ENCODE measurements around the gene KRT72. TPM values are rescaled to one million over a fixed set of nuclear protein-coding genes. Genes with fewer than 3 reads are reported as not detected.

The KRT72 gene
- polyA plus RNA-seq, 1 donor (not counting 4 experiments of a cell fraction or from before 2014, with no cell fraction given) = not detected

- H4K20me1 ChIP-seq (ENCODE audit: control insufficient read depth, extremely low read depth, insufficient read depth, low read length) = no peaks in the 10 kb centered on the region
- no peak for TF ChIP-seq EZH2 (IDR thresholded peaks at IDR 0.05; ENCODE audit: low read length)
- TF ChIP-seq, protein P1, sequence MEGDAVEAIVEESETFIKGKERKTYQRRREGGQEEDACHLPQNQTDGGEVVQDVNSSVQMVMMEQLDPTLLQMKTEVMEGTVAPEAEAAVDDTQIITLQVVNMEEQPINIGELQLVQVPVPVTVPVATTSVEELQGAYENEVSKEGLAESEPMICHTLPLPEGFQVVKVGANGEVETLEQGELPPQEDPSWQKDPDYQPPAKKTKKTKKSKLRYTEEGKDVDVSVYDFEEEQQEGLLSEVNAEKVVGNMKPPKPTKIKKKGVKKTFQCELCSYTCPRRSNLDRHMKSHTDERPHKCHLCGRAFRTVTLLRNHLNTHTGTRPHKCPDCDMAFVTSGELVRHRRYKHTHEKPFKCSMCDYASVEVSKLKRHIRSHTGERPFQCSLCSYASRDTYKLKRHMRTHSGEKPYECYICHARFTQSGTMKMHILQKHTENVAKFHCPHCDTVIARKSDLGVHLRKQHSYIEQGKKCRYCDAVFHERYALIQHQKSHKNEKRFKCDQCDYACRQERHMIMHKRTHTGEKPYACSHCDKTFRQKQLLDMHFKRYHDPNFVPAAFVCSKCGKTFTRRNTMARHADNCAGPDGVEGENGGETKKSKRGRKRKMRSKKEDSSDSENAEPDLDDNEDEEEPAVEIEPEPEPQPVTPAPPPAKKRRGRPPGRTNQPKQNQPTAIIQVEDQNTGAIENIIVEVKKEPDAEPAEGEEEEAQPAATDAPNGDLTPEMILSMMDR (optimal IDR thresholded peaks at IDR 0.05 in 1 of 3, IDR thresholded peaks at IDR 0.05 in 1 of 3, conservative IDR thresholded peaks at IDR 0.05 in 1 of 3; ENCODE audit: extremely low read depth in 1 of 3, insufficient read depth in 2 of 3, low read length in 3 of 3) = no peak
- no peak overlapping the region for H3K27ac ChIP-seq (ENCODE audit: control insufficient read depth, insufficient read depth, low read length)
- H3K9ac ChIP-seq (ENCODE audit: control insufficient read depth, extremely low read depth, insufficient read depth, low read length) = no peak overlapping the region
- no peaks in the 10 kb centered on the region for H3K9me3 ChIP-seq (ENCODE audit: control insufficient read depth, low read depth, low read length)
- no peaks in the 10 kb centered on the region for H3K36me3 ChIP-seq (ENCODE audit: control insufficient read depth in 2 of 2, extremely low read depth in 1 of 2, insufficient read depth in 2 of 2, low read length in 2 of 2)
- H3K27me3 ChIP-seq (ENCODE audit: control insufficient read depth, extremely low read depth, insufficient read depth, low read length) = peaks cover 46% of the 10 kb centered on the region
- H3K79me2 ChIP-seq (ENCODE audit: control insufficient read depth, insufficient read depth, low read length) = no peaks in the 10 kb centered on the region
- no peak overlapping the region for H3K4me3 ChIP-seq (ENCODE audit: control insufficient read depth in 2 of 3, extremely low read depth in 1 of 3, insufficient read depth in 2 of 3, low read depth in 1 of 3, low read length in 3 of 3)
- H3K9me1 ChIP-seq (ENCODE audit: control insufficient read depth, extremely low read depth, insufficient read depth, low read length) = peaks cover 3% of the 10 kb centered on the region
- no peak for FAIRE-seq
- no peak overlapping the region for H2AFZ ChIP-seq (ENCODE audit: control insufficient read depth, low read length)
- no peak for DNase-seq (ENCODE audit: low read depth, low spot score)
- H3K4me1 ChIP-seq (ENCODE audit: control insufficient read depth, extremely low read depth, insufficient read depth, low read length) = no peaks in the 10 kb centered on the region
- dilution Hi-C loops (cut with MboI; ENCODE audit: extremely low pct_ligation_motif_present, low sequenced_read_pairs) = no loop called here
- H3K4me2 ChIP-seq (ENCODE audit: control insufficient read depth, extremely low read depth, insufficient read depth, low read depth, low read length) = no peak overlapping the region
These were observed 26.3 kb upstream of the KRT72 start for GRCh38 chr12:52627395-52628110.

DNA sequence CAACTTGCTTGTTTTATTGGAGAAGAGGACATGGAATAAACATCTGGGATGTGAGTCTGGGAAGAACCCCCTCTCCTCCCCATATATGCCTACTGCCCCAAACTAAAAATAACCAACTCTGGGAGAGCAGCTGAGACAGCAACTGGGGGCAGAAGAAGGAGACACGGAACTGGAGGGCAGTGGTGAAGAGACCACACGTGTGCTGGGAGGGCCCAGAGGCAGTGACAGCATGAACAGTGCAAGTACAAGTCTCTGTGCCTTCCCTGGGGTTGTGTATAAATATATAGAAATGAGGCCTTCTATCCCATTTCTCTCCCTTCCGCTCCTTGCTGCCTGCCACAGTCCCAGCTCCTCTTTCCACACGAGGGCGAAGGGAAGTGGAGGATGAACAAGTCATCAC is 21.1 kb upstream of the KRT72 start:
- H3K36me3 ChIP-seq (ENCODE audit: control insufficient read depth in 2 of 2, extremely low read depth in 1 of 2, insufficient read depth in 2 of 2, low read length in 2 of 2) = no peaks in the 10 kb centered on the region
- H3K27ac ChIP-seq (ENCODE audit: control insufficient read depth, insufficient read depth, low read length) = no peak overlapping the region
- no peak overlapping the region for H3K4me2 ChIP-seq (ENCODE audit: control insufficient read depth, extremely low read depth, insufficient read depth, low read depth, low read length)
- no peak overlapping the region for H2AFZ ChIP-seq (ENCODE audit: control insufficient read depth, low read length)
- no peak overlapping the region for H3K4me3 ChIP-seq (ENCODE audit: control insufficient read depth in 2 of 3, extremely low read depth in 1 of 3, insufficient read depth in 2 of 3, low read depth in 1 of 3, low read length in 3 of 3)
- no peaks in the 10 kb centered on the region for H3K4me1 ChIP-seq (ENCODE audit: control insufficient read depth, extremely low read depth, insufficient read depth, low read length)
- H3K79me2 ChIP-seq (ENCODE audit: control insufficient read depth, insufficient read depth, low read length) = no peaks in the 10 kb centered on the region
- H3K9me3 ChIP-seq (ENCODE audit: control insufficient read depth, low read depth, low read length) = no peaks in the 10 kb centered on the region
- FAIRE-seq (no peak), DNase-seq (ENCODE audit: low read depth, low spot score) (no peak)
- no peaks in the 10 kb centered on the region for H3K9me1 ChIP-seq (ENCODE audit: control insufficient read depth, extremely low read depth, insufficient read depth, low read length)
- TF ChIP-seq, protein P1 (optimal IDR thresholded peaks at IDR 0.05 in 1 of 3, IDR thresholded peaks at IDR 0.05 in 1 of 3, conservative IDR thresholded peaks at IDR 0.05 in 1 of 3; ENCODE audit: extremely low read depth in 1 of 3, insufficient read depth in 2 of 3, low read length in 3 of 3) = no peak
- TF ChIP-seq EZH2 (IDR thresholded peaks at IDR 0.05; ENCODE audit: low read length) = no peak
- peaks cover 15% of the 10 kb centered on the region for H3K27me3 ChIP-seq (ENCODE audit: control insufficient read depth, extremely low read depth, insufficient read depth, low read length)
- no peak overlapping the region for H3K9ac ChIP-seq (ENCODE audit: control insufficient read depth, extremely low read depth, insufficient read depth, low read length)
- H4K20me1 ChIP-seq (ENCODE audit: control insufficient read depth, extremely low read depth, insufficient read depth, low read length) = no peaks in the 10 kb centered on the region
- dilution Hi-C loops (cut with MboI; ENCODE audit: extremely low pct_ligation_motif_present, low sequenced_read_pairs) = no loop called here

All from keratinocyte (primary cell).